ENCODE measurements around the gene RNF32. TPM values are rescaled to one million over a fixed set of nuclear protein-coding genes. Genes with fewer than 3 reads are reported as not detected.

RNF32 gene
- total RNA-seq, 1 experiment from 2014 or later, result 3.5 TPM

GRCh38 chr7:156673454-156673853 is 32.9 kb downstream of the RNF32 start:
- ChIA-PET POLR2A (no interaction called here), CTCF (no interaction called here)
- Histone ChIP-seq H3K36me3 (ENCODE audit: control insufficient read depth, insufficient read depth, low read length) (peaks cover 4% of the 10 kb centered on the region; the same call in 1 of the 2 replicates), H3K9me3 (ENCODE audit: control insufficient read depth, insufficient read depth, low read depth, low read length) (no peaks in the 10 kb centered on the region), H3K27me3 (ENCODE audit: control insufficient read depth, insufficient read depth, low read length) (no peaks in the 10 kb centered on the region), H3K4me3 (ENCODE audit: low read depth in 2 of 2, low read length in 2 of 2) (no peak overlapping the region), H3K4me1 (ENCODE audit: control insufficient read depth, insufficient read depth, low read length) (no peaks in the 10 kb centered on the region), H3K27ac (ENCODE audit: low read length) (no peak overlapping the region)
- no peak for DNase-seq (ENCODE audit: low read depth, low spot score)
- intact Hi-C loops (cut with micrococcal nuclease; ENCODE audit: unreplicated experiment) (no loop called here), in situ Hi-C loops (cut with HindIII; ENCODE audit: low pct_unique_long_range_greater_than_20kb, low sequenced_read_pairs) (no loop called here)
- TF ChIP-seq SIN3A (IDR thresholded peaks at IDR 0.05; ENCODE audit: borderline replicate concordance, insufficient read depth, low read depth, low read length) (no peak), CTCF (IDR thresholded peaks at IDR 0.05) (no peak), TCF7L2 (IDR thresholded peaks at IDR 0.05; ENCODE audit: low read depth, low read length) (no peak), POLR2AphosphoS5 (IDR thresholded peaks at IDR 0.05; ENCODE audit: low read depth, low read length) (no peak)
- TF ChIP-seq, protein P1, sequence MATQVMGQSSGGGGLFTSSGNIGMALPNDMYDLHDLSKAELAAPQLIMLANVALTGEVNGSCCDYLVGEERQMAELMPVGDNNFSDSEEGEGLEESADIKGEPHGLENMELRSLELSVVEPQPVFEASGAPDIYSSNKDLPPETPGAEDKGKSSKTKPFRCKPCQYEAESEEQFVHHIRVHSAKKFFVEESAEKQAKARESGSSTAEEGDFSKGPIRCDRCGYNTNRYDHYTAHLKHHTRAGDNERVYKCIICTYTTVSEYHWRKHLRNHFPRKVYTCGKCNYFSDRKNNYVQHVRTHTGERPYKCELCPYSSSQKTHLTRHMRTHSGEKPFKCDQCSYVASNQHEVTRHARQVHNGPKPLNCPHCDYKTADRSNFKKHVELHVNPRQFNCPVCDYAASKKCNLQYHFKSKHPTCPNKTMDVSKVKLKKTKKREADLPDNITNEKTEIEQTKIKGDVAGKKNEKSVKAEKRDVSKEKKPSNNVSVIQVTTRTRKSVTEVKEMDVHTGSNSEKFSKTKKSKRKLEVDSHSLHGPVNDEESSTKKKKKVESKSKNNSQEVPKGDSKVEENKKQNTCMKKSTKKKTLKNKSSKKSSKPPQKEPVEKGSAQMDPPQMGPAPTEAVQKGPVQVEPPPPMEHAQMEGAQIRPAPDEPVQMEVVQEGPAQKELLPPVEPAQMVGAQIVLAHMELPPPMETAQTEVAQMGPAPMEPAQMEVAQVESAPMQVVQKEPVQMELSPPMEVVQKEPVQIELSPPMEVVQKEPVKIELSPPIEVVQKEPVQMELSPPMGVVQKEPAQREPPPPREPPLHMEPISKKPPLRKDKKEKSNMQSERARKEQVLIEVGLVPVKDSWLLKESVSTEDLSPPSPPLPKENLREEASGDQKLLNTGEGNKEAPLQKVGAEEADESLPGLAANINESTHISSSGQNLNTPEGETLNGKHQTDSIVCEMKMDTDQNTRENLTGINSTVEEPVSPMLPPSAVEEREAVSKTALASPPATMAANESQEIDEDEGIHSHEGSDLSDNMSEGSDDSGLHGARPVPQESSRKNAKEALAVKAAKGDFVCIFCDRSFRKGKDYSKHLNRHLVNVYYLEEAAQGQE (IDR thresholded peaks at IDR 0.05; ENCODE audit: insufficient read depth in 1 of 2, low read depth in 2 of 2, low read length in 1 of 2), result no peak
- no TSS peak for BruUV-seq (replicated peaks)
- ATAC-seq, result no peak

DNA sequence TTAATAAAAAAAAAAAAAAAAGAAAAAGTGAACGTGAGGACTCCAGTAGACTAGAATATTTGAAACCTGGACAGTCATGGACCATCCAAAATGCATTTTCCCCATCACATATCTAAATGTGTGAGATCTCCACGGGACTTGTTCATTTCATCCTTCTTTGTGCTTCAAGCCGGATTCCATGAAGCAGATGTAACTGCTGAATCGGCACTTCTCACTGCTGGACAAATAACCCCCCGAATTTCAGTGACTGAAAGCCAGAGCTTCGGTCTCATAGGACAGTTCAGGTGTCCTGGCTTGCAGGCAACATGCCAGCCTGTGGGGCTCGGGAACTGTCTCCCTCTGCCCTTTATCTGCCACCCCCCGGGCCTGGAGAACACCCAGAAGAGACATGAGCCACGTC is 33.3 kb downstream of the RNF32 start:
- BruUV-seq (replicated peaks), result no TSS peak
- CTCF ChIA-PET, result no interaction called here
- TF ChIP-seq TCF7L2 (IDR thresholded peaks at IDR 0.05; ENCODE audit: low read depth, low read length), result no peak
- TF ChIP-seq CTCF (IDR thresholded peaks at IDR 0.05), result no peak
- TF ChIP-seq POLR2AphosphoS5 (IDR thresholded peaks at IDR 0.05; ENCODE audit: low read depth, low read length), result no peak
- TF ChIP-seq, protein P1 (IDR thresholded peaks at IDR 0.05; ENCODE audit: insufficient read depth in 1 of 2, low read depth in 2 of 2, low read length in 1 of 2), result no peak
- no peak for TF ChIP-seq SIN3A (IDR thresholded peaks at IDR 0.05; ENCODE audit: borderline replicate concordance, insufficient read depth, low read depth, low read length)
- no peak for DNase-seq (ENCODE audit: low read depth, low spot score)
- H3K27me3 ChIP-seq (ENCODE audit: control insufficient read depth, insufficient read depth, low read length), result no peaks in the 10 kb centered on the region
- intact Hi-C loops (cut with micrococcal nuclease; ENCODE audit: unreplicated experiment), result no loop called here
- POLR2A ChIA-PET, result no interaction called here
- in situ Hi-C loops (cut with HindIII; ENCODE audit: low pct_unique_long_range_greater_than_20kb, low sequenced_read_pairs), result no loop called here
- H3K4me3 ChIP-seq (ENCODE audit: low read depth in 2 of 2, low read length in 2 of 2), result no peak overlapping the region
- H3K9me3 ChIP-seq (ENCODE audit: control insufficient read depth, insufficient read depth, low read depth, low read length), result no peaks in the 10 kb centered on the region
- H3K4me1 ChIP-seq (ENCODE audit: control insufficient read depth, insufficient read depth, low read length), result no peaks in the 10 kb centered on the region
- H3K36me3 ChIP-seq (ENCODE audit: control insufficient read depth, insufficient read depth, low read length), result peaks cover 4% of the 10 kb centered on the region; the same call in 1 of the 2 replicates
- no peak overlapping the region for H3K27ac ChIP-seq (ENCODE audit: low read length)
- no peak for ATAC-seq
